Neutrophil (primary cell): ENCODE measurements around the gene TWSG1.

Experiments used
- H3K27ac ChIP-seq: fragments of 200-600 bp; sonication (generic); 2 replicates; pipeline ENCODE4 v1.5.1; 2016; ENCODE audit warnings: mild to moderate bottlenecking, moderate library complexity
- H3K27me3 ChIP-seq: fragments of 200-600 bp; sonication (generic); 2 replicates; pipeline ENCODE4 v1.6.0; 2016; ENCODE audit warnings: mild to moderate bottlenecking
- H3K36me3 ChIP-seq: fragments of 200-600 bp; sonication (generic); 2 replicates; pipeline ENCODE4 v1.5.1; 2017
- H3K4me1 ChIP-seq, 2 experiments: fragments of 200-600 bp in 1 of 2; sonication (generic) in 1 of 2; 1 replicate in 1 of 2; 2 replicates in 1 of 2; pipeline versions ENCODE4 v1.5.1 to v1.6.1; 2013 to 2016; ENCODE audit warnings: low read depth in 1 of 2, low read length in 1 of 2, mild to moderate bottlenecking in 1 of 2, moderate library complexity in 1 of 2; ENCODE audit not compliant: control insufficient read depth in 1 of 2, insufficient read depth in 1 of 2
- H3K4me3 ChIP-seq, 2 experiments: fragments of 200-600 bp in 1 of 2; sonication (generic) in 1 of 2; 1 replicate in 1 of 2; 2 replicates in 1 of 2; pipeline ENCODE4 v1.5.1; 2013 to 2016; ENCODE audit warnings: low read depth in 1 of 2, low read length in 1 of 2, mild to moderate bottlenecking in 1 of 2, moderate library complexity in 1 of 2
- H3K9me3 ChIP-seq: fragments of 200-600 bp; sonication (generic); 2 replicates; pipeline ENCODE4 v1.5.1; 2016
- CTCF ChIP-seq: fragments of 200-600 bp; sonication (generic); IDR thresholded peaks from 2 replicates; pipeline ENCODE4 v1.5.1; 2016; ENCODE audit warnings: antibody characterized with exemption

Gene TWSG1

DNA sequence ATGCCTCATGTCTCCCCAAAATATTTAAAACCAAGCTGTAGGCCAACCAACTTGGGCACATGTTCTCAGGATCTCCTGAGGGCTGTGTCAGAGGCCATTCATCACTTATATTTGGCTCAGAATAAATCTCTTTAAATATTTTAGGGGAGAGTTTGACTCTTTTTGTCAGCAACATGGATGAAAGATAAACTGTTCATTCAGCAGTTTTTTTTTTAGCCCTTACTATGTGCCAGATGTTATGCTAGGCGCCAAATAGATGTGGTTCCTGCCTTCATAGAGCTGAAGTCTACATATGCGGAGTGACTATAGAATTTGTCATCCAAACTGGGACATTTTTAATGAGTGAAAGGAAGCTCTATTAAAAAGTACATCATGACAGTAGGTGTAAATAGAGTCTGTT lies 42.5 kb upstream of the TWSG1 start:
- TF ChIP-seq CTCF: no peak
- Histone ChIP-seq H3K4me3 (no peak overlapping the region), H3K36me3 (no peaks in the 10 kb centered on the region), H3K9me3 (peaks cover 17% of the 10 kb centered on the region), H3K27ac (no peak overlapping the region), H3K27me3 (no peaks in the 10 kb centered on the region), H3K4me1 (no peaks in the 10 kb centered on the region)

GRCh38 chr18:9293948-9294347 lies 40.6 kb upstream of the TWSG1 start:
- no peak overlapping the region for H3K4me3 ChIP-seq
- H3K27ac ChIP-seq: no peak overlapping the region
- no peaks in the 10 kb centered on the region for H3K4me1 ChIP-seq
- peaks cover 17% of the 10 kb centered on the region for H3K9me3 ChIP-seq
- H3K36me3 ChIP-seq: no peaks in the 10 kb centered on the region
- H3K27me3 ChIP-seq: no peaks in the 10 kb centered on the region
- no peak for TF ChIP-seq CTCF

DNA sequence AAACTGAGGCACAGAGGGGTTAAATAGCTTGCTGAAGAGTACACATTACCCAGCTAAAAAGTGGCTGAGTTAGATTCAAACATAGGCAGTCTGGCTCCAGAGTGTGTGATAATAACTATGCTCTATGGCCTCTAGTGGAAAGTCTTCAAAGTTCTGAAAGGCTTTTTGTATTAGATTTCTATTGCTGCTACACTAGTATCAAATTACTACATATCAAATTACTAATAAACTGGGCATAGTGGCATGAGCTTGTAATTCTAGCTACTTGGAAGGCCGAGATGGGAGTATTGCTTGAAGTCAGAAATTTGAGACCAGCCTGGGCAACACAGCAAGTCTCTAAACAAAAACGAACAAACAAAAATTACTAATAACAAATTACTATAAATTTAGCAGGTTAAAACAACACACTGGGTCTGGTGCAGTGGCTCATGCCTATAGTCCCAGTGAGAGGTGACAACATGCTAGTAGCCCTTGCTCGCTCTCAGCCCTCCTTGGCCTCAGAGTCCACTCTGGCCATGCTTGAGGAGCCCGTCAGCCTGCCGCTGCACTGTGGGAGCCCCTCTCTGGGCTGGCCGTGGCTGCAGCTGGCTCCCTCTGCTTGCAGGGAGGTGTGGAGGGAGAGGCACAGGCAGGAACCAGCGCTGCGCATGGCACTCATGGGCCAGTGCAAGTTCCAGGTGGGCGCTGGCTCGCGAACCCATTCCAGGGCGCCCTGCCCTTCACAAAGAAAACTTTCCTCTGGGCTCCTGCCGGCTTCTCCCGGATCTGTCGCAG lies 38.2 kb upstream of the TWSG1 start:
- Histone ChIP-seq H3K4me3 (no peak overlapping the region), H3K27me3 (no peaks in the 10 kb centered on the region), H3K27ac (no peak overlapping the region), H3K9me3 (peaks cover 17% of the 10 kb centered on the region), H3K36me3 (no peaks in the 10 kb centered on the region), H3K4me1 (no peaks in the 10 kb centered on the region)
- TF ChIP-seq CTCF: no peak

DNA sequence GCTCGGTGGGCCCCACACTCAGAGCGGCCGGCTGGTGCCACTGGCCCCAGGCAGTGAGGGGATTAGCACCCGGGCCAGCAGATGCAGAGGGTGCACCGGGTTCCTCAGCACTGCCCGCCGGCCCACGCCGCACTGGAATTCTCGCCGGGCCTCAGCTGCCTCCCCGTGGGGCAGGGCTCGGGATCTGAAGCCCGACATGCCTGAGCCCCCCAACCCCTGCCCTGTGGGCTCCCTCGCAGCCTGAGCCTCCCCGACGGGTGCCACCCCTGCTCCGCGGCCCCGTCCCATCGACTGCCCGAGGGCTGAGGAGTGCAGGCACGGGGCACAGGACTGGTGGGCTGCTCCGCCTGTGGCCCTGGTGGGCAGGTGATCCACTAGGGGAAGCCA lies 37.6 kb upstream of the TWSG1 start:
- Histone ChIP-seq H3K4me1 (no peaks in the 10 kb centered on the region), H3K9me3 (peaks cover 17% of the 10 kb centered on the region), H3K27me3 (no peaks in the 10 kb centered on the region), H3K27ac (no peak overlapping the region), H3K4me3 (no peak overlapping the region), H3K36me3 (no peaks in the 10 kb centered on the region)
- no peak for TF ChIP-seq CTCF

DNA sequence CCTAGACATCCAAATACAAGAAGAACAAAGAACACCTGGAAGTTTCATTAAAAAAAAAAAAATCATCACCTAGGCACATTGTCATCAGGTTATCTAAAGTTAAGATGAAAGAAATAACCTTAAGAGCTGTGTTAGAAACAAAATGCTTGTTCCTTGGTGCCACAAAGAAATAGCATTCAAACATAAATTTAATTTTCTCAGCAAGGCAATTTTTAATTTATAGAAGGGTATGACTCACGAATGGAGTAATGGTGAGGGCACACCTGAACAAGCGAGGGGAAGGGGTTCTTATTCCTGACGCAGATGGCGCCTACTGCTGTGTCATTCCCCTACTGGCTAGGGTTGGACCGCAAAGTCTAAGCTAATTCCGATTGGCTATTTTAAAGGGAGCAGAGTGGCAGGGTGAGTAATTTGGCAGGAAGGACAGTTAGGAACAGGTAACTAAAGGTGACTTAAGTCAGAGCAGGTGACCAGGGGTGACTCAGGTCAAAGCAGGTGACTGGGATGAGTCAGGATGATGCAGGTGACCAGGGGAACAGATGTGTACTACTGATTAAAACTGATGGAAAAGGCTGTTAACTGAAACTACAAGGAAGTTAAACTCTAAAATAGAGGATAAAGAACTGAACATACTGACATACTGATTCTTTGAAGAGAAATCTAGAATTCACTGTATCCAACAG lies 30.0 kb upstream of the TWSG1 start:
- no peak for TF ChIP-seq CTCF
- Histone ChIP-seq H3K27me3 (no peaks in the 10 kb centered on the region), H3K36me3 (no peaks in the 10 kb centered on the region), H3K4me1 (no peaks in the 10 kb centered on the region), H3K9me3 (no peaks in the 10 kb centered on the region), H3K4me3 (no peak overlapping the region), H3K27ac (no peak overlapping the region)
